Measurements from ENCODE around the gene BICD1.

GRCh38 chr12:32118806-32119205, 12.2 kb downstream of the BICD1 start:
- TF ChIP-seq JUN (IDR thresholded peaks at IDR 0.05; ENCODE audit: borderline replicate concordance, insufficient read depth, insufficient read length, low read depth) (no peak), POLR2AphosphoS5 (IDR thresholded peaks at IDR 0.05; ENCODE audit: insufficient read depth, low read depth, low read length) (no peak), CTCF (IDR thresholded peaks at IDR 0.05; ENCODE audit: extremely low read depth in 1 of 2, insufficient read depth in 1 of 2, low read depth in 1 of 2, low read length in 2 of 2) (no peak), POLR2A (IDR thresholded peaks at IDR 0.05; ENCODE audit: low read depth, low read length) (no peak)
- TF ChIP-seq, protein P1, sequence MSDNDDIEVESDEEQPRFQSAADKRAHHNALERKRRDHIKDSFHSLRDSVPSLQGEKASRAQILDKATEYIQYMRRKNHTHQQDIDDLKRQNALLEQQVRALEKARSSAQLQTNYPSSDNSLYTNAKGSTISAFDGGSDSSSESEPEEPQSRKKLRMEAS (IDR thresholded peaks at IDR 0.05; ENCODE audit: insufficient read depth, insufficient read length): no peak
